GM21423 (cell line): ENCODE results near the gene GRK5.

Source experiments
- ATAC-seq: cut with Tn5 transposase; IDR thresholded peaks from one replicate; pipeline ENCODE4 v1.9.1; 2021; ENCODE audit warnings: mild to moderate bottlenecking, moderate library complexity; ENCODE audit not compliant: unreplicated experiment

GRK5 gene

GRCh38 chr10:119373294-119374102, 166.1 kb downstream of the GRK5 start:
- no peak for ATAC-seq

- ATAC-seq = no peak
Observed at GRCh38 chr10:119374236-119374635, 166.9 kb downstream of the GRK5 start.

GRCh38 chr10:119375574-119376272, 168.4 kb downstream of the GRK5 start:
- ATAC-seq = no peak

- no peak for ATAC-seq
Observed at GRCh38 chr10:119377451-119377957, 170.1 kb downstream of the GRK5 start.

GRCh38 chr10:119377958-119378736, 170.8 kb downstream of the GRK5 start:
- ATAC-seq = no peak

- no peak for ATAC-seq
Observed at GRCh38 chr10:119378737-119379067, 171.3 kb downstream of the GRK5 start.

GRCh38 chr10:119379466-119380071, 172.2 kb downstream of the GRK5 start:
- no peak for ATAC-seq

GRCh38 chr10:119383174-119383856, 175.9 kb downstream of the GRK5 start:
- ATAC-seq = no peak

- no peak for ATAC-seq
Observed at GRCh38 chr10:119384127-119384526, 176.8 kb downstream of the GRK5 start.

GRCh38 chr10:119386666-119387065, 179.3 kb downstream of the GRK5 start:
- no peak for ATAC-seq

GRCh38 chr10:119388849-119389345, 181.5 kb downstream of the GRK5 start:
- ATAC-seq = no peak

GRCh38 chr10:119391440-119392251, 184.3 kb downstream of the GRK5 start:
- no peak for ATAC-seq

- no peak for ATAC-seq
Observed at GRCh38 chr10:119393019-119393418, 185.6 kb downstream of the GRK5 start.

GRCh38 chr10:119393421-119393820, 186.1 kb downstream of the GRK5 start:
- no peak for ATAC-seq

- no peak for ATAC-seq
Observed at GRCh38 chr10:119393845-119394244, 186.5 kb downstream of the GRK5 start.

GRCh38 chr10:119394657-119395279, 187.4 kb downstream of the GRK5 start:
- ATAC-seq = no peak

- ATAC-seq = no peak
Observed at GRCh38 chr10:119395280-119396007, 188.1 kb downstream of the GRK5 start.

- ATAC-seq = no peak
Observed at GRCh38 chr10:119396008-119396708, 188.8 kb downstream of the GRK5 start.
